SH-SY5Y (cell line): ENCODE measurements around the gene NCKAP5L.

ENCODE experiments used
- GATA2 ChIP-seq: IDR thresholded peaks from 2 replicates; pipeline ENCODE4 v1.6.1; 2011; ENCODE audit warnings: mild to moderate bottlenecking, low read depth, low read length
- GATA3 ChIP-seq: IDR thresholded peaks from 2 replicates; pipeline ENCODE4 v1.6.1; 2011; ENCODE audit warnings: low read depth, mild to moderate bottlenecking, low read length, moderate library complexity

Gene NCKAP5L

GRCh38 chr12:49828133-49829091, at the start of gene NCKAP5L:
TSS of gene NCKAP5L (minus strand) at chr12:49828413. CDS start at chr12:49804044, 24,369 bp downstream.
- TF ChIP-seq GATA2 (no peak), GATA3 (no peak)

- TF ChIP-seq GATA2 (no peak), GATA3 (no peak)
Measured at GRCh38 chr12:49877066-49877465, 48.9 kb upstream of the NCKAP5L start.

GRCh38 chr12:49876070-49876469, 47.9 kb upstream of the NCKAP5L start:
- no peak for TF ChIP-seq GATA2
- TF ChIP-seq GATA3, result no peak

- TF ChIP-seq GATA3 (no peak), GATA2 (no peak)
Measured at GRCh38 chr12:49875115-49875720, 47.0 kb upstream of the NCKAP5L start.

GRCh38 chr12:49874142-49874897, 46.1 kb upstream of the NCKAP5L start:
- TF ChIP-seq GATA3 (no peak), GATA2 (no peak)

- peak; percentile 66 for TF ChIP-seq GATA3
- peak; percentile 89 for TF ChIP-seq GATA2
Measured at GRCh38 chr12:49873361-49873934, 45.2 kb upstream of the NCKAP5L start.

- TF ChIP-seq GATA3, result no peak
- TF ChIP-seq GATA2, result no peak
Measured at GRCh38 chr12:49872781-49873181, 44.6 kb upstream of the NCKAP5L start.

GRCh38 chr12:49872381-49872780, 44.2 kb upstream of the NCKAP5L start:
- no peak for TF ChIP-seq GATA2
- TF ChIP-seq GATA3, result no peak

GRCh38 chr12:49871263-49871561, 43.0 kb upstream of the NCKAP5L start:
- TF ChIP-seq GATA3, result no peak

GRCh38 chr12:49870501-49871262, 42.5 kb upstream of the NCKAP5L start:
- TF ChIP-seq GATA2 (no peak), GATA3 (no peak)

GRCh38 chr12:49869816-49870500, 41.7 kb upstream of the NCKAP5L start:
- TF ChIP-seq GATA2 (no peak), GATA3 (no peak)

- TF ChIP-seq GATA3 (peak; percentile 100), GATA2 (peak; percentile 100)
Measured at GRCh38 chr12:49868952-49869815, 41.0 kb upstream of the NCKAP5L start.
